ENCODE results near the gene PACRG.

The PACRG gene

GRCh38 chr6:163288915-163289314 lies 561.1 kb downstream of the PACRG start:
- DNase-seq (ENCODE audit: low read depth), result no peak

- no peak for DNase-seq (ENCODE audit: low read depth)
Measured at GRCh38 chr6:163289447-163289846, 561.7 kb downstream of the PACRG start.

GRCh38 chr6:163290545-163291274 lies 562.9 kb downstream of the PACRG start:
- no peak for DNase-seq (ENCODE audit: low read depth)

GRCh38 chr6:163291622-163292021 lies 563.8 kb downstream of the PACRG start:
- no peak for DNase-seq (ENCODE audit: low read depth)

- DNase-seq (ENCODE audit: low read depth), result no peak
Measured at GRCh38 chr6:163293286-163293685, 565.5 kb downstream of the PACRG start.

GRCh38 chr6:163294734-163295133 lies 567.0 kb downstream of the PACRG start:
- DNase-seq (ENCODE audit: low read depth), result no peak

- no peak for DNase-seq (ENCODE audit: low read depth)
Measured at GRCh38 chr6:163296835-163297519, 569.2 kb downstream of the PACRG start.

GRCh38 chr6:163298079-163298830 lies 570.5 kb downstream of the PACRG start:
- DNase-seq (ENCODE audit: low read depth), result no peak

- DNase-seq (ENCODE audit: low read depth), result no peak
Measured at GRCh38 chr6:163300838-163301237, 573.1 kb downstream of the PACRG start.

- no peak for DNase-seq (ENCODE audit: low read depth)
Measured at GRCh38 chr6:163301726-163302635, 574.2 kb downstream of the PACRG start.

GRCh38 chr6:163302747-163303146 lies 575.0 kb downstream of the PACRG start:
- DNase-seq (ENCODE audit: low read depth), result no peak

GRCh38 chr6:163306000-163306399 lies 578.2 kb downstream of the PACRG start:
- no peak for DNase-seq (ENCODE audit: low read depth)

GRCh38 chr6:163308629-163309440 lies 581.1 kb downstream of the PACRG start:
- DNase-seq (ENCODE audit: low read depth), result no peak

GRCh38 chr6:163309491-163310026 lies 581.8 kb downstream of the PACRG start:
- no peak for DNase-seq (ENCODE audit: low read depth)

- DNase-seq (ENCODE audit: low read depth), result no peak
Measured at GRCh38 chr6:163310096-163310972, 582.6 kb downstream of the PACRG start.

GRCh38 chr6:163310973-163311383 lies 583.2 kb downstream of the PACRG start:
- DNase-seq (ENCODE audit: low read depth), result no peak

- no peak for DNase-seq (ENCODE audit: low read depth)
Measured at GRCh38 chr6:163311830-163312229, 584.1 kb downstream of the PACRG start.

GRCh38 chr6:163313566-163313965 lies 585.8 kb downstream of the PACRG start:
- no peak for DNase-seq (ENCODE audit: low read depth)

GRCh38 chr6:163313981-163314380 lies 586.2 kb downstream of the PACRG start:
- DNase-seq (ENCODE audit: low read depth), result no peak
